HEK293 (cell line): ENCODE results near the gene MADD.
A peak's percentile ranks its signal among the peaks of the same experiment; 100 is the strongest.

Experiments
- CTCF ChIA-PET: fragments of 350-600 bp; formaldehyde crosslinking; extraction: SDS; loops from one replicate; lab custom pipeline; 2021; ENCODE audit warnings: antibody characterized with exemption; lab: Yijun Ruan, JAX
- POLR2A ChIA-PET: fragments of 300-600 bp; formaldehyde crosslinking; extraction: SDS; loops from one replicate; lab custom pipeline; 2020; ENCODE audit warnings: antibody characterized with exemption, inconsistent platforms; lab: Yijun Ruan, JAX
- H3K27ac ChIP-seq: fragments of 200-500 bp; sonication (Bioruptor generic); 2 replicates; pipeline ENCODE4 v1.5.1; 2014; ENCODE audit warnings: low read depth, low read length, control low read depth, inconsistent platforms; ENCODE audit errors: extremely low read depth
- H3K36me3 ChIP-seq, 2 experiments: fragments of 200-500 bp in 1 of 2; sonication (Bioruptor generic) in 1 of 2; 1 replicate in 1 of 2; 2 replicates in 1 of 2; pipeline ENCODE4 v1.5.1; 2014 to 2017; ENCODE audit warnings: inconsistent platforms in 2 of 2, low read length in 2 of 2; ENCODE audit not compliant: control insufficient read depth in 2 of 2, insufficient read depth in 1 of 2
- H3K4me1 ChIP-seq: fragments of 200-500 bp; sonication (Bioruptor generic); 2 replicates; pipeline ENCODE4 v1.5.1; 2014; ENCODE audit warnings: mild to moderate bottlenecking, low read length, inconsistent platforms; ENCODE audit not compliant: control insufficient read depth, insufficient read depth
- H3K4me3 ChIP-seq: 2 replicates; pipeline ENCODE4 v1.5.1; 2011; ENCODE audit warnings: low read depth, mild to moderate bottlenecking, control low read depth, low read length, moderate library complexity
- H3K9me3 ChIP-seq: fragments of 200-500 bp; sonication (Bioruptor generic); 2 replicates; pipeline ENCODE4 v1.5.1; 2014; ENCODE audit warnings: low read depth, low read length, inconsistent platforms; ENCODE audit not compliant: control insufficient read depth, insufficient read depth
- GLIS1 ChIP-seq: fragments of 450-650 bp; formaldehyde crosslinking; IDR thresholded peaks from 2 replicates; pipeline ENCODE4 v1.5.1; 2016; ENCODE audit warnings: missing biosample characterization, missing genetic modification characterization
- HOXC10 ChIP-seq: sonication (generic); formaldehyde crosslinking; IDR thresholded peaks from 2 replicates; pipeline ENCODE4 v1.8.1; 2023; ENCODE audit warnings: mild to moderate bottlenecking, missing genetic modification reagents
- HOXD13 ChIP-seq: sonication (generic); formaldehyde crosslinking; IDR thresholded peaks from 2 replicates; pipeline ENCODE4 v1.8.0; 2022; ENCODE audit warnings: missing genetic modification reagents, borderline replicate concordance
- KLF8 ChIP-seq: fragments of 450-650 bp; formaldehyde crosslinking; IDR thresholded peaks from 2 replicates; pipeline ENCODE4 v1.5.1; 2016; ENCODE audit warnings: missing biosample characterization, missing genetic modification characterization
- PRDM1 ChIP-seq: fragments of 450-650 bp; formaldehyde crosslinking; IDR thresholded peaks from 2 replicates; pipeline ENCODE4; 2016; ENCODE audit warnings: missing biosample characterization, missing genetic modification characterization
- ZBTB17 ChIP-seq: fragments of 450-650 bp; formaldehyde crosslinking; IDR thresholded peaks from 2 replicates; pipeline ENCODE4 v1.5.1; 2016; ENCODE audit warnings: missing biosample characterization, missing genetic modification characterization
- ZBTB48 ChIP-seq: fragments of 450-650 bp; formaldehyde crosslinking; IDR thresholded peaks from 2 replicates; pipeline ENCODE4 v1.5.1; 2016; ENCODE audit warnings: missing biosample characterization, missing genetic modification characterization
- ZFHX2 ChIP-seq: fragments of 450-650 bp; formaldehyde crosslinking; conservative IDR thresholded peaks from 2 replicates; pipeline ENCODE4 v1.5.1; 2016; ENCODE audit warnings: missing biosample characterization, missing genetic modification characterization
- ZIC2 ChIP-seq: fragments of 450-650 bp; formaldehyde crosslinking; IDR thresholded peaks from 2 replicates; pipeline ENCODE4 v1.5.1; 2016; ENCODE audit warnings: missing biosample characterization, missing genetic modification characterization
- ZNF16 ChIP-seq: fragments of 450-650 bp; formaldehyde crosslinking; IDR thresholded peaks from 2 replicates; pipeline ENCODE4 v1.5.1; 2016; ENCODE audit warnings: low read depth, missing biosample characterization, missing genetic modification characterization
- ZNF2 ChIP-seq: fragments of 450-650 bp; formaldehyde crosslinking; IDR thresholded peaks from 2 replicates; pipeline ENCODE4 v1.5.1; 2016; ENCODE audit warnings: missing biosample characterization, missing genetic modification characterization
- ZNF302 ChIP-seq: fragments of 450-650 bp; formaldehyde crosslinking; IDR thresholded peaks from 2 replicates; pipeline ENCODE4 v1.5.1; 2016; ENCODE audit warnings: missing biosample characterization, missing genetic modification characterization, low read depth
- ZNF341 ChIP-seq: fragments of 450-650 bp; formaldehyde crosslinking; IDR thresholded peaks from 2 replicates; pipeline ENCODE4; 2016; ENCODE audit warnings: low read depth, missing biosample characterization, missing genetic modification characterization
- ZNF391 ChIP-seq: fragments of 450-650 bp; formaldehyde crosslinking; IDR thresholded peaks from 2 replicates; pipeline ENCODE4 v1.5.1; 2016; ENCODE audit warnings: low read depth, missing biosample characterization, missing genetic modification characterization, borderline replicate concordance
- ZNF623 ChIP-seq: fragments of 450-650 bp; formaldehyde crosslinking; IDR thresholded peaks from 2 replicates; pipeline ENCODE4 v1.5.1; 2016; ENCODE audit warnings: missing biosample characterization, missing genetic modification characterization
- ZNF624 ChIP-seq: fragments of 450-650 bp; formaldehyde crosslinking; IDR thresholded peaks from 2 replicates; pipeline ENCODE4 v1.5.1; 2017; ENCODE audit warnings: missing biosample characterization, missing genetic modification characterization
- ZNF626 ChIP-seq: fragments of 450-650 bp; sonication (Bioruptor Pico); formaldehyde crosslinking; IDR thresholded peaks from 2 replicates; pipeline ENCODE4 v1.5.1; 2018; ENCODE audit warnings: missing biosample characterization, missing genetic modification characterization, inconsistent platforms
- ZNF677 ChIP-seq: fragments of 450-650 bp; IDR thresholded peaks from 2 replicates; pipeline ENCODE4 v1.5.0; 2018; ENCODE audit warnings: missing biosample characterization, mild to moderate bottlenecking, missing genetic modification characterization, moderate library complexity
- TF ChIP-seq, protein P1 (sequence below): fragments of 450-650 bp; formaldehyde crosslinking; IDR thresholded peaks from 2 replicates; pipeline ENCODE4 v1.5.1; 2016; ENCODE audit warnings: missing biosample characterization, missing genetic modification characterization
- TF ChIP-seq, protein P2 (sequence below): fragments of 450-650 bp; formaldehyde crosslinking; IDR thresholded peaks from 2 replicates; pipeline ENCODE4 v1.5.1; 2016; ENCODE audit warnings: missing biosample characterization, missing genetic modification characterization
- TF ChIP-seq, protein P3 (sequence below): fragments of 450-650 bp; formaldehyde crosslinking; IDR thresholded peaks from 2 replicates; pipeline ENCODE4 v1.5.1; 2016; ENCODE audit warnings: missing biosample characterization, missing genetic modification characterization

Gene MADD

DNA sequence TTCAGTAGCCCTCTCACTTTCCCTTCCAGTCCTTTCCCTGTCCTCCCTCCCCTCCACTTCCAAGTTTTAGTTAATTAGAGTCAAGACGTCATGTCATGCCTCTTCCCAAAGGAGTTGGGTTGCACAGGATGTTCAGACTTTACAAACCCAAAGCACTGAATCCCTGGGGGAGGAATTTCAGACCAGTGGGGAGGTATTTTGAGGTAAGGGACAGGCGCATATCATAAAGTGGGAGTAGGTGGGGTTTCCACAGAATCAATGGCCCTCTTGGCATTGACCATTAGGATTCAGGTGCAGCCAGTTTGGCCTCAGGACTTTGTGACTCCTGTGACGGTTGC lies 20.6 kb upstream of the MADD start:
- Histone ChIP-seq H3K4me1 (no peaks in the 10 kb centered on the region), H3K4me3 (peak overlapping the region; percentile 72), H3K27ac (peak overlapping the region; percentile 50; the same call in 1 of the 2 replicates), H3K9me3 (no peaks in the 10 kb centered on the region), H3K36me3 (peaks cover 0 to 30% of the 10 kb centered on the region in 2 experiments; a peak in 2 of 3 replicates)
- CTCF ChIA-PET: interaction anchor here (0.8 to 4.4 kb wide), 8 partner anchors 10 to 158 kb away, joined by 3 to 40 read pairs (median 4); partner anchors contain the start of genes NR1H3 and PACSIN3
- POLR2A ChIA-PET: interaction anchor here (1.0 to 6.7 kb wide), 17 partner anchors 8 to 313 kb away, joined by 3 to 61 read pairs (median 6); partner anchors contain the start of genes CSTPP1, DDB2, MADD and NR1H3
- TF ChIP-seq HOXC10 (CRISPR knock-in tag): no peak
- peak; percentile 46; the same call in 1 of the 2 replicates for TF ChIP-seq PRDM1 (tag by site-specific recombination)
- TF ChIP-seq, all 188 proteins: peak for 1

DNA sequence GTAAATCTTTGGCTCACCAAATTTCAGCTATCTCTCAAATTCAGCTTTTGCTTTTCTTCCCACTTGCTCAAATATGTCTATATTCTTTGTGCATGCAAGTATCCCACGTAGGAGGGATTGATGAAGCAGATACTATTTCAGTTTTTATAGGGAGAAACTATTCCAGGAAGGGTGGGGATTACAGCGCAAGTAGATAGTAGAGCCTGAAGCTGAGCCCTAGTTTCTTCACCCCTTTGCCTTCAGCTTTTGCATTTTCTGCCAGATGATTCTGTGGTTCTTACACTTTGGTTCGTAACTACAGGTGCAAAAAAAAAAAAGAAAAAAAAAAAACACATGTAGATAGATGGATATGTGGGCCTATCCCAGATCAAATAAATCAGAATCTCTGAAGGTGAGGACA lies 18.2 kb upstream of the MADD start:
- Histone ChIP-seq H3K36me3 (peaks cover 0 to 12% of the 10 kb centered on the region in 2 experiments; a peak in 1 of 3 replicates), H3K9me3 (no peaks in the 10 kb centered on the region), H3K27ac (no peak overlapping the region), H3K4me3 (no peak overlapping the region), H3K4me1 (no peaks in the 10 kb centered on the region)
- TF ChIP-seq, protein P1, sequence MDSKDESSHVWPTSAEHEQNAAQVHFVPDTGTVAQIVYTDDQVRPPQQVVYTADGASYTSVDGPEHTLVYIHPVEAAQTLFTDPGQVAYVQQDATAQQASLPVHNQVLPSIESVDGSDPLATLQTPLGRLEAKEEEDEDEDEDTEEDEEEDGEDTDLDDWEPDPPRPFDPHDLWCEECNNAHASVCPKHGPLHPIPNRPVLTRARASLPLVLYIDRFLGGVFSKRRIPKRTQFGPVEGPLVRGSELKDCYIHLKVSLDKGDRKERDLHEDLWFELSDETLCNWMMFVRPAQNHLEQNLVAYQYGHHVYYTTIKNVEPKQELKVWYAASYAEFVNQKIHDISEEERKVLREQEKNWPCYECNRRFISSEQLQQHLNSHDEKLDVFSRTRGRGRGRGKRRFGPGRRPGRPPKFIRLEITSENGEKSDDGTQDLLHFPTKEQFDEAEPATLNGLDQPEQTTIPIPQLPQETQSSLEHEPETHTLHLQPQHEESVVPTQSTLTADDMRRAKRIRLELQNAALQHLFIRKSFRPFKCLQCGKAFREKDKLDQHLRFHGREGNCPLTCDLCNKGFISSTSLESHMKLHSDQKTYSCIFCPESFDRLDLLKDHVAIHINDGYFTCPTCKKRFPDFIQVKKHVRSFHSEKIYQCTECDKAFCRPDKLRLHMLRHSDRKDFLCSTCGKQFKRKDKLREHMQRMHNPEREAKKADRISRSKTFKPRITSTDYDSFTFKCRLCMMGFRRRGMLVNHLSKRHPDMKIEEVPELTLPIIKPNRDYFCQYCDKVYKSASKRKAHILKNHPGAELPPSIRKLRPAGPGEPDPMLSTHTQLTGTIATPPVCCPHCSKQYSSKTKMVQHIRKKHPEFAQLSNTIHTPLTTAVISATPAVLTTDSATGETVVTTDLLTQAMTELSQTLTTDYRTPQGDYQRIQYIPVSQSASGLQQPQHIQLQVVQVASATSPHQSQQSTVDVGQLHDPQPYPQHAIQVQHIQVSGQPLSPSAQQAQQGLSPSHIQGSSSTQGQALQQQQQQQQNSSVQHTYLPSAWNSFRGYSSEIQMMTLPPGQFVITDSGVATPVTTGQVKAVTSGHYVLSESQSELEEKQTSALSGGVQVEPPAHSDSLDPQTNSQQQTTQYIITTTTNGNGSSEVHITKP (tag by site-specific recombination): peak; percentile 60
- TF ChIP-seq ZFHX2 (tag by site-specific recombination) (peak; percentile 22), ZNF391 (tag by site-specific recombination) (no peak)
- ChIA-PET CTCF (interaction anchor here (0.6 to 1.7 kb wide), 5 partner anchors 8 to 795 kb away, joined by 3 to 6 read pairs (median 4); no protein-coding TSS in a partner anchor), POLR2A (interaction anchor here (0.7 to 1.4 kb wide), 2 partner anchors 35 to 38 kb away, joined by 3 read pairs; no protein-coding TSS in a partner anchor)

DNA sequence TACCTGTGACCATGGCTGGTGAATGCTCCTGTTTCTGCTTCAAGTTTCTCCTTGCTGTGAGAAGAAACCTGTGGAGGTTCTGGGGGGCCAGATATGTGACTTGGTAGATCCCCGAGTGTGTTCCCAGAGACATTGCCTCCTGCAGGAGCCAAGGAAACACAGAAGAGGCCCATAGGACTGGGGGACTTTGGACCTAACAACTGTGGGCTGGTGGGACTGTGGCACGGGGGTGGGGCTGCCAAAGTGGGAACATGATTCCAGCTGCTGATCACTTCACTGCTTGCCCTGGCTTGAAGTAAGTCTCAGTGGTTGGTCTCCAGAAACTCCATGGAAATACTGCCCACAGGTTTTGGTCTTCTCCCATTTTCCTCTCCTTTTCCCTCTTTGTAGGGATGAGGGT lies 16.3 kb upstream of the MADD start:
- peaks cover 0 to 3% of the 10 kb centered on the region in 2 experiments; a peak in 1 of 3 replicates for H3K36me3 ChIP-seq
- no peaks in the 10 kb centered on the region for H3K9me3 ChIP-seq
- peak overlapping the region; percentile 37; the same call in 1 of the 2 replicates for H3K27ac ChIP-seq
- H3K4me1 ChIP-seq: 0 out of 2 replicates have a peak, but pooled peaks cover 4% of the 10 kb centered on the region
- no peak overlapping the region for H3K4me3 ChIP-seq
- CTCF ChIA-PET: interaction anchor here (0.6 kb wide), 1 partner anchor 159 kb away, joined by 3 read pairs; no protein-coding TSS in a partner anchor
- 0 out of 2 replicates have a peak, but pooled peaks have one; percentile 17 for TF ChIP-seq ZFHX2 (tag by site-specific recombination)
- no peak for TF ChIP-seq KLF8
- no peak for TF ChIP-seq ZNF16 (tag by site-specific recombination)
- no peak for TF ChIP-seq HOXD13 (CRISPR knock-in tag)
- TF ChIP-seq GLIS1 (tag by site-specific recombination): no peak
- POLR2A ChIA-PET: interaction anchor here (0.6 kb wide), 1 partner anchor 26 kb away, joined by 3 read pairs; no protein-coding TSS in a partner anchor

DNA sequence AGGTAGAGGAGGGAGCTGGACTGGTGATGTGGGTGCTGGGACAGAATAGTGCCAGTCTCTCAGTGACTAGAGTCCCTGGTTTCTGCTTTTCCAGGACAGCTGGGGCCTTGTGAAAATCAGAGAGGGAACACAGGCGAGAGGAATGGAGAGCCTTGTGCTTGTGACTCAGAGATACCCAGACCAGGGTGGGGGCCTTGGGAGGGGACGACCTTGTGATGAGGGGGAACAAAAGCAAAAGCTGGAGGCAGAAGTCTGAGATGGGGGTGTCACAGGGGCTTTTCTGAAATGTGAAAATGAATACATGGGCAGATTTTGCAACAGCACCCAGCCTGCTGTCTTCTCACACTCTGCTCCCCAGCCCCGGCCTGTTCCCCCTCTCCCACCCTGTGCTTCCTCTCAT lies 15.5 kb upstream of the MADD start:
- no peak overlapping the region for H3K4me3 ChIP-seq
- H3K27ac ChIP-seq: no peak overlapping the region
- no peaks in the 10 kb centered on the region for H3K9me3 ChIP-seq
- CTCF ChIA-PET: interaction anchor here (0.6 kb wide), 1 partner anchor 159 kb away, joined by 3 read pairs; no protein-coding TSS in a partner anchor
- 0 out of 2 replicates have a peak, but pooled peaks cover 4% of the 10 kb centered on the region for H3K4me1 ChIP-seq
- peaks cover 0 to 3% of the 10 kb centered on the region in 2 experiments; a peak in 1 of 3 replicates for H3K36me3 ChIP-seq
- POLR2A ChIA-PET: no interaction called here
- TF ChIP-seq, protein P2, sequence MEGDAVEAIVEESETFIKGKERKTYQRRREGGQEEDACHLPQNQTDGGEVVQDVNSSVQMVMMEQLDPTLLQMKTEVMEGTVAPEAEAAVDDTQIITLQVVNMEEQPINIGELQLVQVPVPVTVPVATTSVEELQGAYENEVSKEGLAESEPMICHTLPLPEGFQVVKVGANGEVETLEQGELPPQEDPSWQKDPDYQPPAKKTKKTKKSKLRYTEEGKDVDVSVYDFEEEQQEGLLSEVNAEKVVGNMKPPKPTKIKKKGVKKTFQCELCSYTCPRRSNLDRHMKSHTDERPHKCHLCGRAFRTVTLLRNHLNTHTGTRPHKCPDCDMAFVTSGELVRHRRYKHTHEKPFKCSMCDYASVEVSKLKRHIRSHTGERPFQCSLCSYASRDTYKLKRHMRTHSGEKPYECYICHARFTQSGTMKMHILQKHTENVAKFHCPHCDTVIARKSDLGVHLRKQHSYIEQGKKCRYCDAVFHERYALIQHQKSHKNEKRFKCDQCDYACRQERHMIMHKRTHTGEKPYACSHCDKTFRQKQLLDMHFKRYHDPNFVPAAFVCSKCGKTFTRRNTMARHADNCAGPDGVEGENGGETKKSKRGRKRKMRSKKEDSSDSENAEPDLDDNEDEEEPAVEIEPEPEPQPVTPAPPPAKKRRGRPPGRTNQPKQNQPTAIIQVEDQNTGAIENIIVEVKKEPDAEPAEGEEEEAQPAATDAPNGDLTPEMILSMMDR (tag by site-specific recombination): no peak
- TF ChIP-seq, protein P3, sequence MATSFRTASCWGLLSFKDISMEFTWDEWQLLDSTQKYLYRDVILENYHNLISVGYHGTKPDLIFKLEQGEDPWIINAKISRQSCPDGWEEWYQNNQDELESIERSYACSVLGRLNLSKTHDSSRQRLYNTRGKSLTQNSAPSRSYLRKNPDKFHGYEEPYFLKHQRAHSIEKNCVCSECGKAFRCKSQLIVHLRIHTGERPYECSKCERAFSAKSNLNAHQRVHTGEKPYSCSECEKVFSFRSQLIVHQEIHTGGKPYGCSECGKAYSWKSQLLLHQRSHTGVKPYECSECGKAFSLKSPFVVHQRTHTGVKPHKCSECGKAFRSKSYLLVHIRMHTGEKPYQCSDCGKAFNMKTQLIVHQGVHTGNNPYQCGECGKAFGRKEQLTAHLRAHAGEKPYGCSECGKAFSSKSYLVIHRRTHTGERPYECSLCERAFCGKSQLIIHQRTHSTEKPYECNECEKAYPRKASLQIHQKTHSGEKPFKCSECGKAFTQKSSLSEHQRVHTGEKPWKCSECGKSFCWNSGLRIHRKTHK (tag by site-specific recombination): no peak
- TF ChIP-seq ZBTB17 (tag by site-specific recombination) (no peak), ZNF302 (tag by site-specific recombination) (no peak), ZNF626 (tag by site-specific recombination) (no peak), ZNF2 (no peak), ZBTB48 (tag by site-specific recombination) (no peak), ZNF677 (tag by site-specific recombination) (no peak), ZNF623 (no peak), ZNF624 (tag by site-specific recombination) (no peak), ZNF341 (tag by site-specific recombination) (no peak), ZIC2 (tag by site-specific recombination) (no peak)
